SU-DHL-6 (cell line): ENCODE data around the gene KIF16B.

Source experiments
- CTCF ChIP-seq: fragments of 200-600 bp; sonication (generic); IDR thresholded peaks from one replicate; pipeline ENCODE4 v1.5.1; 2017; ENCODE audit warnings: antibody characterized with exemption, mild to moderate bottlenecking, low read length, moderate library complexity; ENCODE audit not compliant: insufficient read depth, poor library complexity, severe bottlenecking
- EZH2phosphoT487 ChIP-seq: fragments of 200-600 bp; sonication (generic), shearing (Covaris generic); conservative IDR thresholded peaks from 2 replicates; pipeline ENCODE4 v1.6.1; 2018; ENCODE audit warnings: mild to moderate bottlenecking, antibody characterized with exemption, low read length, moderate library complexity, mixed read lengths

DNA sequence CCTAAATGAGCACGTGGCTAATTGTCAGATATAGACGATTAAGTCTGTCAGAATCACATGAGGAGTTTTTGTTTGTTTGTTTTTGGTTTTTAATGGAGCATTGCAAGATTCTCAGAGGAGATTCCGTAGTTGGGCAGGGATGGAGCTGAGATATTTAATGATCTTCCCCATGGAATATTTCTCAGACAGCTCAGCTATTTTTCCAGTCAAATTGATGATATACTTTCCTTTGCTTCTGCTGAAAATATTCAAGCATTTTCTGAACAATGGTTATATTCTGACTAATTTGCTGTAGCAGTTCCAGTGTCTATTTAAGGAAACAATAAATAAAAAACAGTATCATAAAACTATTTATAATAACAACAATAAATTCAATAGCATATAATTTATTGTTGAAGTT lies 348.4 kb downstream of the KIF16B start:
- TF ChIP-seq CTCF (no peak), EZH2phosphoT487 (no peak)
